ENCODE data around the gene ACAP1. TPM values are rescaled to one million over a fixed set of nuclear protein-coding genes. Genes with fewer than 3 reads are reported as not detected.
A peak's percentile ranks its signal among the peaks of the same experiment; 100 is the strongest.

Gene ACAP1
- total and polyA plus RNA-seq, 9 of the 15 experiments (the other 6 are each of a cell fraction or from before 2014, with no cell fraction given), result 0.15 to 8.5 (median 2.4) TPM

DNA sequence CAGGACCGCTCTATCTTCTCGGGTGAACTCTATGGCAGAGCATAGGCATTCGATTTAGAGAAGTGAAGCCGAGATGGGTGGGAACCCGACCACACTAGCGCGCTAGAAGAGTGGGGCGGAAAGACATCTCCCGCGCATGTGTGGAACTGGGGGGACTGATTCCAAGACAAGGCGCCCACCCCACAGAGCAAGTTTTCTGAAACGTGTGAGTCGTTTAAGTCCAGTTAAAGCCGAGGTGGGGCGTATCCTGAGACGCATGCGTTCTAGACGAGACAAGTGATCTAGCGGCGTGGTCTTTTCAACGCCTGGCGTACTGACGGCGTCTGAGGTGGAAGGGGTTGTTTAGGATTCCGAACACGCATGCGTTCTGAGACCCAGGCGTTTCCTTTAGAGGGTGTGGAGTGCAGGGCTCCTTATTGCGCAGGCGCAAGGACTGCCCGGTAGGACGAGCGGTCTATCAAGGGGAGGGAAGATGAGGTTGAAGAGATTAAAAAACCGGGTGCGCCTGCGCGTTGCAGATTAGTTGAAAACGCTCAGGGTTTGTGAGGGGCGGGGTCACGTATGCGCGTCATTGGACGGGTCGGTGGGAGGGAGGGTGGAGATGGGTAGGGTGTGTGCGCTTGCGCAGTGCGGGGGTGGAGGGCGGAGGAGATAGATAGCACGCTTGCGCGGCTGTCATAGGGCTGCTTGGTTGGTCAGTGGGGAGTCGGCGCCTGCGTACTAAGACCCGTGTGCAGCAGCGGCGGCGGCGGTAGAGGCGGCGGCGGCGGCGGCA, 29.2 kb upstream of the ACAP1 start, which contains the start of gene EIF5A (continued):
- no peak for TF ChIP-seq RBM25 (IDR thresholded peaks at IDR 0.05; ENCODE audit: low read depth, low read length, severe bottlenecking)
- TF ChIP-seq ZNF184 (CRISPR knock-in tag; IDR thresholded peaks at IDR 0.05), result no peak
- TF ChIP-seq ZNF146 (CRISPR knock-in tag; IDR thresholded peaks at IDR 0.05; ENCODE audit: unreplicated experiment), result no peak
- TF ChIP-seq SMAD3 (CRISPR knock-in tag; conservative IDR thresholded peaks at IDR 0.05), result no peak
- peak; percentile 38; the same call in 1 of the 2 replicates for TF ChIP-seq KLF6 (CRISPR knock-in tag; IDR thresholded peaks at IDR 0.05; ENCODE audit: borderline replicate concordance)
- TF ChIP-seq, protein P1, sequence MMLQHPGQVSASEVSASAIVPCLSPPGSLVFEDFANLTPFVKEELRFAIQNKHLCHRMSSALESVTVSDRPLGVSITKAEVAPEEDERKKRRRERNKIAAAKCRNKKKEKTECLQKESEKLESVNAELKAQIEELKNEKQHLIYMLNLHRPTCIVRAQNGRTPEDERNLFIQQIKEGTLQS (IDR thresholded peaks at IDR 0.05), result no peak
- TF ChIP-seq, protein P1 (CRISPR knock-in tag; conservative IDR thresholded peaks at IDR 0.05), result no peak
- TF ChIP-seq SIN3A (IDR thresholded peaks at IDR 0.05; ENCODE audit: borderline replicate concordance in 2 of 2, control insufficient read depth in 1 of 2, low read depth in 2 of 2, low read length in 2 of 2), result peak in 1 of 2 experiments; percentile 34; a peak in 1 of 4 replicates
- no peak for TF ChIP-seq CSDE1 (IDR thresholded peaks at IDR 0.05)
- TF ChIP-seq PHB2 (IDR thresholded peaks at IDR 0.05; ENCODE audit: low read depth), result no peak
- TF ChIP-seq, protein P2, sequence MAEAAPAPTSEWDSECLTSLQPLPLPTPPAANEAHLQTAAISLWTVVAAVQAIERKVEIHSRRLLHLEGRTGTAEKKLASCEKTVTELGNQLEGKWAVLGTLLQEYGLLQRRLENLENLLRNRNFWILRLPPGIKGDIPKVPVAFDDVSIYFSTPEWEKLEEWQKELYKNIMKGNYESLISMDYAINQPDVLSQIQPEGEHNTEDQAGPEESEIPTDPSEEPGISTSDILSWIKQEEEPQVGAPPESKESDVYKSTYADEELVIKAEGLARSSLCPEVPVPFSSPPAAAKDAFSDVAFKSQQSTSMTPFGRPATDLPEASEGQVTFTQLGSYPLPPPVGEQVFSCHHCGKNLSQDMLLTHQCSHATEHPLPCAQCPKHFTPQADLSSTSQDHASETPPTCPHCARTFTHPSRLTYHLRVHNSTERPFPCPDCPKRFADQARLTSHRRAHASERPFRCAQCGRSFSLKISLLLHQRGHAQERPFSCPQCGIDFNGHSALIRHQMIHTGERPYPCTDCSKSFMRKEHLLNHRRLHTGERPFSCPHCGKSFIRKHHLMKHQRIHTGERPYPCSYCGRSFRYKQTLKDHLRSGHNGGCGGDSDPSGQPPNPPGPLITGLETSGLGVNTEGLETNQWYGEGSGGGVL (CRISPR knock-in tag; IDR thresholded peaks at IDR 0.05), result no peak
- peak; percentile 55 for TF ChIP-seq SMAD4 (CRISPR knock-in tag; conservative IDR thresholded peaks at IDR 0.05)
- TF ChIP-seq, protein P3, sequence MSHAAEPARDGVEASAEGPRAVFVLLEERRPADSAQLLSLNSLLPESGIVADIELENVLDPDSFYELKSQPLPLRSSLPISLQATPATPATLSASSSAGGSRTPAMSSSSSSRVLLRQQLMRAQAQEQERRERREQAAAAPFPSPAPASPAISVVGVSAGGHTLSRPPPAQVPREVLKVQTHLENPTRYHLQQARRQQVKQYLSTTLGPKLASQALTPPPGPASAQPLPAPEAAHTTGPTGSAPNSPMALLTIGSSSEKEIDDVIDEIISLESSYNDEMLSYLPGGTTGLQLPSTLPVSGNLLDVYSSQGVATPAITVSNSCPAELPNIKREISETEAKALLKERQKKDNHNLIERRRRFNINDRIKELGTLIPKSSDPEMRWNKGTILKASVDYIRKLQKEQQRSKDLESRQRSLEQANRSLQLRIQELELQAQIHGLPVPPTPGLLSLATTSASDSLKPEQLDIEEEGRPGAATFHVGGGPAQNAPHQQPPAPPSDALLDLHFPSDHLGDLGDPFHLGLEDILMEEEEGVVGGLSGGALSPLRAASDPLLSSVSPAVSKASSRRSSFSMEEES (CRISPR knock-in tag; IDR thresholded peaks at IDR 0.05), result no peak
- TF ChIP-seq, protein P4, sequence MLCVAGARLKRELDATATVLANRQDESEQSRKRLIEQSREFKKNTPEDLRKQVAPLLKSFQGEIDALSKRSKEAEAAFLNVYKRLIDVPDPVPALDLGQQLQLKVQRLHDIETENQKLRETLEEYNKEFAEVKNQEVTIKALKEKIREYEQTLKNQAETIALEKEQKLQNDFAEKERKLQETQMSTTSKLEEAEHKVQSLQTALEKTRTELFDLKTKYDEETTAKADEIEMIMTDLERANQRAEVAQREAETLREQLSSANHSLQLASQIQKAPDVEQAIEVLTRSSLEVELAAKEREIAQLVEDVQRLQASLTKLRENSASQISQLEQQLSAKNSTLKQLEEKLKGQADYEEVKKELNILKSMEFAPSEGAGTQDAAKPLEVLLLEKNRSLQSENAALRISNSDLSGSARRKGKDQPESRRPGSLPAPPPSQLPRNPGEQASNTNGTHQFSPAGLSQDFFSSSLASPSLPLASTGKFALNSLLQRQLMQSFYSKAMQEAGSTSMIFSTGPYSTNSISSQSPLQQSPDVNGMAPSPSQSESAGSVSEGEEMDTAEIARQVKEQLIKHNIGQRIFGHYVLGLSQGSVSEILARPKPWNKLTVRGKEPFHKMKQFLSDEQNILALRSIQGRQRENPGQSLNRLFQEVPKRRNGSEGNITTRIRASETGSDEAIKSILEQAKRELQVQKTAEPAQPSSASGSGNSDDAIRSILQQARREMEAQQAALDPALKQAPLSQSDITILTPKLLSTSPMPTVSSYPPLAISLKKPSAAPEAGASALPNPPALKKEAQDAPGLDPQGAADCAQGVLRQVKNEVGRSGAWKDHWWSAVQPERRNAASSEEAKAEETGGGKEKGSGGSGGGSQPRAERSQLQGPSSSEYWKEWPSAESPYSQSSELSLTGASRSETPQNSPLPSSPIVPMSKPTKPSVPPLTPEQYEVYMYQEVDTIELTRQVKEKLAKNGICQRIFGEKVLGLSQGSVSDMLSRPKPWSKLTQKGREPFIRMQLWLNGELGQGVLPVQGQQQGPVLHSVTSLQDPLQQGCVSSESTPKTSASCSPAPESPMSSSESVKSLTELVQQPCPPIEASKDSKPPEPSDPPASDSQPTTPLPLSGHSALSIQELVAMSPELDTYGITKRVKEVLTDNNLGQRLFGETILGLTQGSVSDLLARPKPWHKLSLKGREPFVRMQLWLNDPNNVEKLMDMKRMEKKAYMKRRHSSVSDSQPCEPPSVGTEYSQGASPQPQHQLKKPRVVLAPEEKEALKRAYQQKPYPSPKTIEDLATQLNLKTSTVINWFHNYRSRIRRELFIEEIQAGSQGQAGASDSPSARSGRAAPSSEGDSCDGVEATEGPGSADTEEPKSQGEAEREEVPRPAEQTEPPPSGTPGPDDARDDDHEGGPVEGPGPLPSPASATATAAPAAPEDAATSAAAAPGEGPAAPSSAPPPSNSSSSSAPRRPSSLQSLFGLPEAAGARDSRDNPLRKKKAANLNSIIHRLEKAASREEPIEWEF (CRISPR knock-in tag; IDR thresholded peaks at IDR 0.05), result no peak
- TF ChIP-seq, protein P5, sequence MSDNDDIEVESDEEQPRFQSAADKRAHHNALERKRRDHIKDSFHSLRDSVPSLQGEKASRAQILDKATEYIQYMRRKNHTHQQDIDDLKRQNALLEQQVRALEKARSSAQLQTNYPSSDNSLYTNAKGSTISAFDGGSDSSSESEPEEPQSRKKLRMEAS (CRISPR knock-in tag; IDR thresholded peaks at IDR 0.05), result peak; percentile 77
- no peak for TF ChIP-seq ZNF830 (CRISPR knock-in tag; IDR thresholded peaks at IDR 0.05)

All from K562 (cell line).